HepG2 (cell line): ENCODE measurements around the gene KCNN2. TPM values are rescaled to one million over a fixed set of nuclear protein-coding genes. Genes with fewer than 3 reads are reported as not detected.

ENCODE experiments used
- ATAC-seq: fragments of 200-7000 bp; cut with Tn5 transposase; 3 replicates; pipeline ENCODE4 v1.9.1; 2020; ENCODE audit warnings: mild to moderate bottlenecking, moderate library complexity
- BruUV-seq: library from RNA; stranded (reverse); fragments of 400-500 nt; replicated peaks from 2 replicates; lab custom pipeline; 2021; lab: Mats Ljungman, UMichigan
- CTCF ChIA-PET: fragments of 300-600 bp; formaldehyde crosslinking; extraction: SDS; loops from one replicate; lab custom pipeline; 2021; ENCODE audit warnings: low total read pairs, inconsistent platforms, low intra/inter-chr PET ratio; lab: Yijun Ruan, JAX
- POLR2A ChIA-PET: fragments of 350-600 bp; sonication (Branson Sonifier 250); formaldehyde crosslinking; loops from one replicate; lab custom pipeline; 2020; ENCODE audit warnings: antibody characterized with exemption, inconsistent platforms; lab: Yijun Ruan, JAX
- DNase-seq: peaks from one replicate; pipeline ENCODE4 v3.0.0-alpha.2; 2015; ENCODE audit warnings: low spot score
- FAIRE-seq: peaks from 3 replicates; lab custom pipeline; 2011; peaks lifted over from hg19 to GRCh38; lab: Jason Lieb, UNC
- H2AFZ ChIP-seq: one replicate; pipeline ENCODE4 v1.6.1; 2011; ENCODE audit warnings: low read length, inconsistent platforms
- H3K27ac ChIP-seq: fragments of 300-600 bp; 3 replicates; pipeline ENCODE4 v1.8.0; 2011; ENCODE audit warnings: mixed run types, mild to moderate bottlenecking, mixed read lengths, low read length, inconsistent platforms; ENCODE audit not compliant: insufficient read depth; ENCODE audit errors: extremely low read length
- H3K27me3 ChIP-seq, 2 experiments: fragments of 200-600 bp in 1 of 2; 2 replicates in 1 of 2; 3 replicates in 1 of 2; pipeline versions ENCODE4 v1.6.0 to v1.8.0; 2011; ENCODE audit warnings: low read length in 2 of 2, mild to moderate bottlenecking in 2 of 2, moderate library complexity in 2 of 2, inconsistent platforms in 1 of 2; ENCODE audit not compliant: insufficient read depth in 2 of 2, control insufficient read depth in 1 of 2
- H3K36me3 ChIP-seq, 2 experiments: fragments of 200-600 bp in 1 of 2; replicated peaks in 1 of 2; 2 replicates in 1 of 2; 3 replicates in 1 of 2; pipeline versions ENCODE4 v1.5.1 to v1.8.0; 2011; ENCODE audit warnings: low read length in 2 of 2, inconsistent platforms in 1 of 2; ENCODE audit not compliant: insufficient read depth in 2 of 2, control insufficient read depth in 1 of 2
- H3K4me1 ChIP-seq: 2 replicates; pipeline ENCODE4 v1.5.1; 2012; ENCODE audit warnings: low read length, inconsistent platforms; ENCODE audit not compliant: insufficient read depth
- H3K4me2 ChIP-seq: 2 replicates; pipeline ENCODE4 v1.6.0; 2011; ENCODE audit warnings: low read depth, low read length, inconsistent platforms
- H3K4me3 ChIP-seq, 3 experiments: fragments of 200-600 bp in 1 of 3; sonication (generic), shearing (Covaris generic) in 1 of 3; replicated peaks in 1 of 3; 2 replicates each; pipeline ENCODE4 v1.5.1; 2011 to 2016; ENCODE audit warnings: low read length in 3 of 3, inconsistent platforms in 2 of 3, low read depth in 2 of 3, mild to moderate bottlenecking in 2 of 3, control low read depth in 1 of 3, mixed read lengths in 1 of 3; ENCODE audit not compliant: insufficient read depth in 1 of 3
- H3K79me2 ChIP-seq: one replicate; pipeline ENCODE4 v1.6.1; 2011; ENCODE audit warnings: low read length, inconsistent platforms; ENCODE audit not compliant: insufficient read depth
- H3K9ac ChIP-seq: 2 replicates; pipeline ENCODE4 v1.6.0; 2011; ENCODE audit warnings: mild to moderate bottlenecking, low read depth, low read length, inconsistent platforms; ENCODE audit not compliant: insufficient read depth
- H3K9me3 ChIP-seq: 2 replicates; pipeline ENCODE4 v1.5.1; 2012; ENCODE audit warnings: mild to moderate bottlenecking, low read length
- H4K20me1 ChIP-seq: 2 replicates; pipeline ENCODE4 v1.6.0; 2011; ENCODE audit warnings: inconsistent platforms, mild to moderate bottlenecking, low read length, moderate library complexity; ENCODE audit not compliant: insufficient read depth
- CHD4 ChIP-seq: fragments of 200-600 bp; sonication (generic); IDR thresholded peaks from 2 replicates; pipeline ENCODE4 v1.7.0; 2017; ENCODE audit warnings: mild to moderate bottlenecking, low read length, borderline replicate concordance
- GTF3A ChIP-seq: sonication (generic); formaldehyde crosslinking; conservative IDR thresholded peaks from 2 replicates; pipeline ENCODE4 v1.4.0; 2020; ENCODE audit warnings: mild to moderate bottlenecking, missing genetic modification reagents
- HMGXB3 ChIP-seq: sonication (generic); formaldehyde crosslinking; IDR thresholded peaks from 2 replicates; pipeline ENCODE4 v1.4.0; 2020; ENCODE audit warnings: missing genetic modification reagents, borderline replicate concordance
- KDM5A ChIP-seq: fragments of 200-600 bp; sonication (generic); IDR thresholded peaks from 2 replicates; pipeline ENCODE4 v1.7.0; 2018; ENCODE audit warnings: antibody characterized with exemption, mild to moderate bottlenecking, low read length, borderline replicate concordance
- LCORL ChIP-seq, 2 experiments: fragments of 450-650 bp in 1 of 2; sonication (generic) in 1 of 2; formaldehyde crosslinking in 1 of 2; IDR thresholded peaks; 2 replicates each; pipeline versions ENCODE4 v1.5.0 to v1.6.1; 2017 to 2020; ENCODE audit warnings: antibody characterized with exemption in 1 of 2, missing genetic modification reagents in 1 of 2
- MTA1 ChIP-seq: sonication (generic); formaldehyde crosslinking; IDR thresholded peaks from 2 replicates; pipeline ENCODE4 v1.4.0; 2020; ENCODE audit warnings: missing genetic modification reagents, mild to moderate bottlenecking, borderline replicate concordance
- NCOR1 ChIP-seq: fragments of 200-600 bp; sonication (generic); IDR thresholded peaks from 2 replicates; pipeline ENCODE4 v1.7.0; 2017; ENCODE audit warnings: antibody characterized with exemption, low read length, borderline replicate concordance
- PLRG1 ChIP-seq: fragments of 450-650 bp; conservative IDR thresholded peaks from 2 replicates; pipeline ENCODE4 v1.6.1; 2016
- RARA ChIP-seq: IDR thresholded peaks from 2 replicates; pipeline ENCODE4 v1.6.1; 2016; ENCODE audit warnings: missing genetic modification reagents, missing compliant biosample characterization
- SIX4 ChIP-seq: sonication (generic); formaldehyde crosslinking; IDR thresholded peaks from 2 replicates; pipeline ENCODE4 v1.4.0; 2020; ENCODE audit warnings: missing genetic modification reagents
- STAT5B ChIP-seq: sonication (generic); formaldehyde crosslinking; IDR thresholded peaks from 2 replicates; pipeline ENCODE4 v1.4.0; 2020; ENCODE audit warnings: missing genetic modification reagents
- ZNF256 ChIP-seq: sonication (generic); formaldehyde crosslinking; conservative IDR thresholded peaks from 2 replicates; pipeline ENCODE4 v1.4.0; 2020; ENCODE audit warnings: missing genetic modification reagents
- ZNF619 ChIP-seq: sonication (generic); formaldehyde crosslinking; IDR thresholded peaks from 2 replicates; pipeline ENCODE4 v1.4.0; 2020; ENCODE audit warnings: mild to moderate bottlenecking, missing genetic modification reagents
- ZNF720 ChIP-seq: sonication (generic); formaldehyde crosslinking; IDR thresholded peaks from 2 replicates; pipeline ENCODE4 v1.4.0; 2020; ENCODE audit warnings: missing genetic modification reagents
- ZSCAN29 ChIP-seq: sonication (generic); formaldehyde crosslinking; conservative IDR thresholded peaks from 2 replicates; pipeline ENCODE4 v1.4.0; 2020; ENCODE audit warnings: mild to moderate bottlenecking, missing genetic modification reagents
- WGBS: methylation state at CpG from one replicate; pipeline ENCODE4 v1.1.6; 2017; ENCODE audit warnings: low lambda C conversion rate; 5-methylcytosine and 5-hydroxymethylcytosine counted together
- in situ Hi-C: cut with HindIII; loops from 2 replicates; pipeline ENCODE4 v1.10.0; 2017; ENCODE audit warnings: low pct_unique_long_range_greater_than_20kb; ENCODE audit not compliant: extremely low pct_ligation_motif_present
- intact Hi-C: fragments of 100-400 bp; cut with micrococcal nuclease; formaldehyde crosslinking; loops from one replicate; pipeline ENCODE4 v1.10.0; 2022; ENCODE audit not compliant: unreplicated experiment
- polyA plus RNA-seq, 8 experiments: library from polyadenylated mRNA; depleted of rRNA in 3 of 8; stranded (reverse) in 7 of 8; unstranded in 1 of 8; fragments of >200 nt; fragmentation: Illumina TruSeq in 4 of 8; extraction: Trizol in 4 of 8; gene quantifications; 2 replicates each; pipeline versions ENCODE4 v1.2.1 to v1.2.3, GENCODE V29; 2011 to 2016; ENCODE audit warnings: low read depth in 4 of 8, missing spikeins in 1 of 8, mixed read lengths in 1 of 8; ENCODE audit not compliant: insufficient read depth in 1 of 8
- total RNA-seq, 5 experiments: library from RNA; depleted of rRNA; stranded (reverse); fragments of >200 nt; fragmentation: Illumina TruSeq; extraction: Trizol; gene quantifications; 2 replicates each; pipeline ENCODE4 v1.2.3, GENCODE V29; 2016; ENCODE audit warnings: low read depth in 1 of 5

The KCNN2 gene
- total and polyA plus RNA-seq, 2 of the 13 experiments (the other 11 are each of a cell fraction or from before 2014, with no cell fraction given), result not detected

- intact Hi-C loops, result no loop called here
- in situ Hi-C loops, result loop anchor here (25.0 kb wide), 1 partner anchor 347 kb away; no protein-coding TSS in a partner anchor
- ATAC-seq, result no peak
These were observed 72.7 kb downstream of the KCNN2 start for GRCh38 chr5:114434396-114435219.

GRCh38 chr5:114435220-114435481 is 73.3 kb downstream of the KCNN2 start:
- no peak overlapping the region for H3K4me3 ChIP-seq
- no peaks in the 10 kb centered on the region for H3K4me1 ChIP-seq
- intact Hi-C loops, result no loop called here
- FAIRE-seq (no peak), ATAC-seq (no peak), DNase-seq (no peak)
- TF ChIP-seq MTA1 (CRISPR knock-in tag) (no peak), LCORL (IDR thresholded peaks at IDR 0.05) (no peak), LCORL (CRISPR knock-in tag; IDR thresholded peaks at IDR 0.05) (no peak), STAT5B (no peak), PLRG1 (no peak), GTF3A (CRISPR knock-in tag) (no peak), ZNF256 (CRISPR knock-in tag) (no peak), NCOR1 (no peak), CHD4 (no peak), ZNF619 (no peak), HMGXB3 (CRISPR knock-in tag) (no peak), RARA (no peak), KDM5A (no peak), ZSCAN29 (CRISPR knock-in tag) (no peak), ZNF720 (no peak)
- CTCF ChIA-PET, result no interaction called here
- no peak overlapping the region for H3K4me2 ChIP-seq
- no peaks in the 10 kb centered on the region for H4K20me1 ChIP-seq
- no peaks in the 10 kb centered on the region for H3K79me2 ChIP-seq
- H3K27ac ChIP-seq, result no peak overlapping the region
- no peaks in the 10 kb centered on the region for H3K36me3 ChIP-seq
- POLR2A ChIA-PET, result no interaction called here
- 0% methylated on average over 1 of the region's 1 CpG for WGBS
- no peaks in the 10 kb centered on the region for H3K9me3 ChIP-seq
- in situ Hi-C loops, result loop anchor here (25.0 kb wide), 1 partner anchor 348 kb away; no protein-coding TSS in a partner anchor
- no TSS peak for BruUV-seq
- H3K9ac ChIP-seq, result no peak overlapping the region
- no peak overlapping the region for H2AFZ ChIP-seq
- no peaks in the 10 kb centered on the region for H3K27me3 ChIP-seq

More at GRCh38 chr5:114434396-114435219, 72.7 kb downstream of the KCNN2 start:
- 8% methylated on average over 5 of the region's 5 CpGs for WGBS
- POLR2A ChIA-PET, result no interaction called here
- Histone ChIP-seq H4K20me1 (no peaks in the 10 kb centered on the region), H2AFZ (no peak overlapping the region), H3K4me1 (no peaks in the 10 kb centered on the region), H3K9me3 (no peaks in the 10 kb centered on the region), H3K79me2 (no peaks in the 10 kb centered on the region), H3K9ac (no peak overlapping the region), H3K4me3 (no peak overlapping the region), H3K27ac (no peak overlapping the region), H3K36me3 (no peaks in the 10 kb centered on the region), H3K27me3 (no peaks in the 10 kb centered on the region), H3K4me2 (no peak overlapping the region)
- CTCF ChIA-PET, result no interaction called here
- no peak for TF ChIP-seq SIX4 (CRISPR knock-in tag)
- DNase-seq (no peak), FAIRE-seq (no peak)
- no TSS peak for BruUV-seq
